ENCODE data around the gene AQP1. TPM values are rescaled to one million over a fixed set of nuclear protein-coding genes. Genes with fewer than 3 reads are reported as not detected.

AQP1 gene
- total and polyA plus RNA-seq, 2 of the 8 experiments (the other 6 are each of a cell fraction or from before 2014, with no cell fraction given) = 0.18 to 0.19 TPM

DNA sequence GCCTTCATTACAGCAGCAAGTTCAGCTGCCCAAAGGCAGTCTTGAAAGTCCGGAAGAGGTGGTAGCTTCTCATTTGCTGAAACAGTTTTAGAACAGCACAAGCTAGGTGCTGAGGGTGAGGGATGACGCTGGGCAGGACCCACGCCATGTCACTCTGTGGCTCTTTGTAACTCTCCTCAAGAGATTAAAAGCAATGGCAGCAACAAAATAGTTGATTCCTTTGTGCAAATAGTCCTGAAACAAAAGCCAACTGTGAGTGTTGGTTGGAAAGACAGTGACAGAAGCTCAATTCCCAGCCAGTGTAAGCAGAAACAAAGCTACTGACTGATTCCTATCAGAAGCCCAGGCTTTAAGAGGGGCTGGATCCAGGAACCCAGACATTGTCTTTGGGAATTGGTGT lies 47.6 kb upstream of the AQP1 start (continued):
- TF ChIP-seq, protein P1, sequence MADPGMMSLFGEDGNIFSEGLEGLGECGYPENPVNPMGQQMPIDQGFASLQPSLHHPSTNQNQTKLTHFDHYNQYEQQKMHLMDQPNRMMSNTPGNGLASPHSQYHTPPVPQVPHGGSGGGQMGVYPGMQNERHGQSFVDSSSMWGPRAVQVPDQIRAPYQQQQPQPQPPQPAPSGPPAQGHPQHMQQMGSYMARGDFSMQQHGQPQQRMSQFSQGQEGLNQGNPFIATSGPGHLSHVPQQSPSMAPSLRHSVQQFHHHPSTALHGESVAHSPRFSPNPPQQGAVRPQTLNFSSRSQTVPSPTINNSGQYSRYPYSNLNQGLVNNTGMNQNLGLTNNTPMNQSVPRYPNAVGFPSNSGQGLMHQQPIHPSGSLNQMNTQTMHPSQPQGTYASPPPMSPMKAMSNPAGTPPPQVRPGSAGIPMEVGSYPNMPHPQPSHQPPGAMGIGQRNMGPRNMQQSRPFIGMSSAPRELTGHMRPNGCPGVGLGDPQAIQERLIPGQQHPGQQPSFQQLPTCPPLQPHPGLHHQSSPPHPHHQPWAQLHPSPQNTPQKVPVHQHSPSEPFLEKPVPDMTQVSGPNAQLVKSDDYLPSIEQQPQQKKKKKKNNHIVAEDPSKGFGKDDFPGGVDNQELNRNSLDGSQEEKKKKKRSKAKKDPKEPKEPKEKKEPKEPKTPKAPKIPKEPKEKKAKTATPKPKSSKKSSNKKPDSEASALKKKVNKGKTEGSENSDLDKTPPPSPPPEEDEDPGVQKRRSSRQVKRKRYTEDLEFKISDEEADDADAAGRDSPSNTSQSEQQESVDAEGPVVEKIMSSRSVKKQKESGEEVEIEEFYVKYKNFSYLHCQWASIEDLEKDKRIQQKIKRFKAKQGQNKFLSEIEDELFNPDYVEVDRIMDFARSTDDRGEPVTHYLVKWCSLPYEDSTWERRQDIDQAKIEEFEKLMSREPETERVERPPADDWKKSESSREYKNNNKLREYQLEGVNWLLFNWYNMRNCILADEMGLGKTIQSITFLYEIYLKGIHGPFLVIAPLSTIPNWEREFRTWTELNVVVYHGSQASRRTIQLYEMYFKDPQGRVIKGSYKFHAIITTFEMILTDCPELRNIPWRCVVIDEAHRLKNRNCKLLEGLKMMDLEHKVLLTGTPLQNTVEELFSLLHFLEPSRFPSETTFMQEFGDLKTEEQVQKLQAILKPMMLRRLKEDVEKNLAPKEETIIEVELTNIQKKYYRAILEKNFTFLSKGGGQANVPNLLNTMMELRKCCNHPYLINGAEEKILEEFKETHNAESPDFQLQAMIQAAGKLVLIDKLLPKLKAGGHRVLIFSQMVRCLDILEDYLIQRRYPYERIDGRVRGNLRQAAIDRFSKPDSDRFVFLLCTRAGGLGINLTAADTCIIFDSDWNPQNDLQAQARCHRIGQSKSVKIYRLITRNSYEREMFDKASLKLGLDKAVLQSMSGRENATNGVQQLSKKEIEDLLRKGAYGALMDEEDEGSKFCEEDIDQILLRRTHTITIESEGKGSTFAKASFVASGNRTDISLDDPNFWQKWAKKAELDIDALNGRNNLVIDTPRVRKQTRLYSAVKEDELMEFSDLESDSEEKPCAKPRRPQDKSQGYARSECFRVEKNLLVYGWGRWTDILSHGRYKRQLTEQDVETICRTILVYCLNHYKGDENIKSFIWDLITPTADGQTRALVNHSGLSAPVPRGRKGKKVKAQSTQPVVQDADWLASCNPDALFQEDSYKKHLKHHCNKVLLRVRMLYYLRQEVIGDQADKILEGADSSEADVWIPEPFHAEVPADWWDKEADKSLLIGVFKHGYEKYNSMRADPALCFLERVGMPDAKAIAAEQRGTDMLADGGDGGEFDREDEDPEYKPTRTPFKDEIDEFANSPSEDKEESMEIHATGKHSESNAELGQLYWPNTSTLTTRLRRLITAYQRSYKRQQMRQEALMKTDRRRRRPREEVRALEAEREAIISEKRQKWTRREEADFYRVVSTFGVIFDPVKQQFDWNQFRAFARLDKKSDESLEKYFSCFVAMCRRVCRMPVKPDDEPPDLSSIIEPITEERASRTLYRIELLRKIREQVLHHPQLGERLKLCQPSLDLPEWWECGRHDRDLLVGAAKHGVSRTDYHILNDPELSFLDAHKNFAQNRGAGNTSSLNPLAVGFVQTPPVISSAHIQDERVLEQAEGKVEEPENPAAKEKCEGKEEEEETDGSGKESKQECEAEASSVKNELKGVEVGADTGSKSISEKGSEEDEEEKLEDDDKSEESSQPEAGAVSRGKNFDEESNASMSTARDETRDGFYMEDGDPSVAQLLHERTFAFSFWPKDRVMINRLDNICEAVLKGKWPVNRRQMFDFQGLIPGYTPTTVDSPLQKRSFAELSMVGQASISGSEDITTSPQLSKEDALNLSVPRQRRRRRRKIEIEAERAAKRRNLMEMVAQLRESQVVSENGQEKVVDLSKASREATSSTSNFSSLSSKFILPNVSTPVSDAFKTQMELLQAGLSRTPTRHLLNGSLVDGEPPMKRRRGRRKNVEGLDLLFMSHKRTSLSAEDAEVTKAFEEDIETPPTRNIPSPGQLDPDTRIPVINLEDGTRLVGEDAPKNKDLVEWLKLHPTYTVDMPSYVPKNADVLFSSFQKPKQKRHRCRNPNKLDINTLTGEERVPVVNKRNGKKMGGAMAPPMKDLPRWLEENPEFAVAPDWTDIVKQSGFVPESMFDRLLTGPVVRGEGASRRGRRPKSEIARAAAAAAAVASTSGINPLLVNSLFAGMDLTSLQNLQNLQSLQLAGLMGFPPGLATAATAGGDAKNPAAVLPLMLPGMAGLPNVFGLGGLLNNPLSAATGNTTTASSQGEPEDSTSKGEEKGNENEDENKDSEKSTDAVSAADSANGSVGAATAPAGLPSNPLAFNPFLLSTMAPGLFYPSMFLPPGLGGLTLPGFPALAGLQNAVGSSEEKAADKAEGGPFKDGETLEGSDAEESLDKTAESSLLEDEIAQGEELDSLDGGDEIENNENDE (IDR thresholded peaks at IDR 0.05; ENCODE audit: insufficient replicate concordance, low read length) = no peak
- TF ChIP-seq PHF8 (conservative IDR thresholded peaks at IDR 0.05; ENCODE audit: low read depth, low read length) = no peak
- TF ChIP-seq JUN (IDR thresholded peaks at IDR 0.05; ENCODE audit: low read depth, low read length) = no peak
- TF ChIP-seq EZH2 (IDR thresholded peaks at IDR 0.05; ENCODE audit: low read depth, low read length, severe bottlenecking) = no peak
- TF ChIP-seq ZNF274 (IDR thresholded peaks at IDR 0.05; ENCODE audit: borderline replicate concordance, extremely low read depth, low read length) = no peak
- TF ChIP-seq SIRT6 (IDR thresholded peaks at IDR 0.05; ENCODE audit: low read length) = no peak
- TF ChIP-seq KDM4A (IDR thresholded peaks at IDR 0.05; ENCODE audit: low read depth, low read length, severe bottlenecking) = no peak
